Forelimb muscle (tissue), 1 donor: ENCODE results near the gene YWHAQ. TPM values are rescaled to one million over a fixed set of nuclear protein-coding genes. Genes with fewer than 3 reads are reported as not detected.

Experiments
- DNase-seq: peaks from one replicate; pipeline ENCODE4 v3.0.0-alpha.2; 2013; ENCODE audit warnings: low read depth
- polyA plus RNA-seq: library from polyadenylated mRNA; unstranded; fragments of 120-200 nt; gene quantifications from one replicate; pipeline ENCODE4 v1.2.1, GENCODE V29; 2013; ENCODE audit not compliant: insufficient read length

YWHAQ gene
- 174 TPM for polyA plus RNA-seq

GRCh38 chr2:9630736-9631552, at the start of gene YWHAQ:
TSS of gene YWHAQ (minus strand) at chr2:9630997. CDS start at chr2:9630452, 545 bp downstream.
- DNase-seq: peak; percentile 93

GRCh38 chr2:9680082-9680481, 49.3 kb upstream of the YWHAQ start:
- DNase-seq: no peak

GRCh38 chr2:9679218-9679617, 48.4 kb upstream of the YWHAQ start:
- no peak for DNase-seq

GRCh38 chr2:9678544-9678943, 47.7 kb upstream of the YWHAQ start:
- no peak for DNase-seq

GRCh38 chr2:9675415-9676351, 44.9 kb upstream of the YWHAQ start:
- no peak for DNase-seq

GRCh38 chr2:9674891-9675414, 44.2 kb upstream of the YWHAQ start:
- DNase-seq: no peak

- DNase-seq: no peak
These were observed 43.2 kb upstream of the YWHAQ start for GRCh38 chr2:9673914-9674481.

GRCh38 chr2:9668687-9669345, 38.0 kb upstream of the YWHAQ start:
- no peak for DNase-seq

GRCh38 chr2:9667826-9668225, 37.0 kb upstream of the YWHAQ start:
- no peak for DNase-seq

GRCh38 chr2:9666306-9666705, 35.5 kb upstream of the YWHAQ start:
- no peak for DNase-seq

GRCh38 chr2:9665898-9666297, 35.1 kb upstream of the YWHAQ start:
- DNase-seq: no peak

GRCh38 chr2:9664365-9664764, 33.6 kb upstream of the YWHAQ start:
- no peak for DNase-seq

- no peak for DNase-seq
These were observed 32.4 kb upstream of the YWHAQ start for GRCh38 chr2:9663008-9663879.

- no peak for DNase-seq
These were observed 30.5 kb upstream of the YWHAQ start for GRCh38 chr2:9661261-9661660.

GRCh38 chr2:9660781-9661180, 30.0 kb upstream of the YWHAQ start:
- no peak for DNase-seq

- DNase-seq: no peak
These were observed 29.4 kb upstream of the YWHAQ start for GRCh38 chr2:9660154-9660553.

GRCh38 chr2:9658972-9659371, 28.2 kb upstream of the YWHAQ start:
- DNase-seq: no peak

- DNase-seq: no peak
These were observed 26.9 kb upstream of the YWHAQ start for GRCh38 chr2:9657731-9658130.

GRCh38 chr2:9657083-9657482, 26.3 kb upstream of the YWHAQ start:
- DNase-seq: no peak

- no peak for DNase-seq
These were observed 25.5 kb upstream of the YWHAQ start for GRCh38 chr2:9656270-9656766.
